T-cell (primary cell): Measurements from ENCODE around the gene RNPEPL1. TPM values are rescaled to one million over a fixed set of nuclear protein-coding genes. Genes with fewer than 3 reads are reported as not detected.
A peak's percentile ranks its signal among the peaks of the same experiment; 100 is the strongest.

Source experiments
- ATAC-seq, 4 experiments: fragments of 200-7000 bp in 3 of 4; fragments of 150-1000 bp in 1 of 4; cut with Tn5 transposase; replicated peaks in 1 of 4; 1 replicate in 3 of 4; 2 replicates in 1 of 4; pipeline ENCODE4 v1.10.0; 2021; ENCODE audit warnings: moderate library complexity in 3 of 4, mild to moderate bottlenecking in 2 of 4, moderate number of reproducible peaks in 1 of 4
- CTCF ChIA-PET, 2 donors: fragments of 300-600 bp; sonication (Branson Sonifier 250); formaldehyde crosslinking; loops; one replicate each; lab custom pipeline; 2022; ENCODE audit warnings: antibody characterized with exemption in 2 of 2; lab: Charles Lee
- POLR2A ChIA-PET, 2 donors: fragments of 300-600 bp; sonication (Branson Sonifier 250); formaldehyde crosslinking; loops; one replicate each; lab custom pipeline; 2022; ENCODE audit warnings: antibody characterized with exemption in 2 of 2; lab: Charles Lee
- DNase-seq, 35 experiments: peaks; one replicate each; pipeline versions ENCODE4 v3.0.0 to v3.0.0-alpha.2; 2013 to 2023
- H3K27ac ChIP-seq: one replicate; pipeline ENCODE4 v1.5.1; 2013; ENCODE audit warnings: low read length
- H3K27me3 ChIP-seq, 2 experiments: replicated peaks in 1 of 2; 1 replicate in 1 of 2; 2 replicates in 1 of 2; pipeline versions ENCODE4 v1.6.1 to v1.7.0; 2013; ENCODE audit warnings: low read length in 1 of 2, mixed read lengths in 1 of 2; ENCODE audit not compliant: control insufficient read depth in 2 of 2, insufficient read depth in 2 of 2; ENCODE audit errors: extremely low read depth in 1 of 2
- H3K36me3 ChIP-seq, 2 donors: 1 replicate in 1 of 2; 2 replicates in 1 of 2; pipeline versions ENCODE4 v1.6.1 to v1.7.0; 2013; ENCODE audit warnings: low read length in 1 of 2; ENCODE audit not compliant: control insufficient read depth in 2 of 2, insufficient read depth in 1 of 2; ENCODE audit errors: extremely low read depth in 1 of 2
- H3K4me1 ChIP-seq, 2 experiments: 1 replicate in 1 of 2; 2 replicates in 1 of 2; pipeline versions ENCODE4 v1.6.1 to v1.7.0; 2013; ENCODE audit warnings: low read length in 2 of 2, mixed read lengths in 1 of 2; ENCODE audit not compliant: insufficient read depth in 2 of 2, control insufficient read depth in 1 of 2; ENCODE audit errors: extremely low read depth in 1 of 2
- H3K4me3 ChIP-seq, 2 donors: 1 replicate in 1 of 2; 2 replicates in 1 of 2; pipeline versions ENCODE4 v1.5.1 to v1.7.0; 2013; ENCODE audit warnings: mild to moderate bottlenecking in 2 of 2, low read length in 1 of 2, moderate library complexity in 1 of 2; ENCODE audit not compliant: control insufficient read depth in 1 of 2; ENCODE audit errors: extremely low read depth in 1 of 2
- H3K9me3 ChIP-seq: 2 replicates; pipeline ENCODE4 v1.7.0; 2013
- H3K27ac Mint-ChIP-seq, 2 donors: one replicate each; pipeline ENCODE4 v1.8.0; 2020 to 2021; ENCODE audit warnings: mild to moderate bottlenecking in 2 of 2, mixed read lengths in 2 of 2
- H3K27me3 Mint-ChIP-seq, 2 donors: one replicate each; pipeline ENCODE4 v1.8.0; 2021 to 2022; ENCODE audit warnings: mixed read lengths in 2 of 2
- H3K36me3 Mint-ChIP-seq: one replicate; pipeline ENCODE4 v1.8.0; 2021; ENCODE audit warnings: mixed read lengths
- H3K4me1 Mint-ChIP-seq, 3 donors: one replicate each; pipeline ENCODE4 v1.8.0; 2020 to 2022; ENCODE audit warnings: mixed read lengths in 3 of 3, mild to moderate bottlenecking in 1 of 3
- H3K4me3 Mint-ChIP-seq, 3 donors: one replicate each; pipeline ENCODE4 v1.8.0; 2020 to 2022; ENCODE audit warnings: mild to moderate bottlenecking in 3 of 3, mixed read lengths in 3 of 3, moderate library complexity in 3 of 3
- H3K9me3 Mint-ChIP-seq, 3 donors: one replicate each; pipeline ENCODE4 v1.8.0; 2020 to 2022; ENCODE audit warnings: mixed read lengths in 3 of 3
- WGBS: methylation state at CpG from one replicate; pipeline ENCODE4 v1.1.5; 2013; ENCODE audit warnings: missing lambda C conversion rate; ENCODE audit not compliant: insufficient coverage; 5-methylcytosine and 5-hydroxymethylcytosine counted together
- total RNA-seq, 35 experiments: library from RNA in 6 of 35; stranded (reverse) in 6 of 35; fragments of 120-200 nt in 1 of 35; gene quantifications; one replicate each; pipeline versions ENCODE4 v1.2.1 to v1.2.4 and lab custom pipeline; 2013 to 2026

RNPEPL1 gene
- total RNA-seq (100 to 1,000 TPM in 4 of 5 donors, 10 to 100 TPM in 1; 87.6 to 202 (median 189) TPM), total RNA-seq (lab: John Stamatoyannopoulos, UW) (34.9 to 330 (median 132) reads per million in 29 experiments)
- 119 TPM for total RNA-seq (2013)

GRCh38 chr2:240567872-240568677 lies at the start of gene RNPEPL1:
Gene RNPEPL1 (plus strand): TSS chr2:240568484. CDS start chr2:240568587, 103 bp downstream.
- ChIA-PET POLR2A (no interaction called here), CTCF (interaction anchor here (0.5 to 4.5 kb wide), 6 partner anchors 12 to 54 kb away, joined by 3 to 51 read pairs (median 4); partner anchors contain the start of gene CAPN10 (in 1 of the 2))
- H3K9me3 ChIP-seq: no peaks in the 10 kb centered on the region
- H3K27ac Mint-ChIP-seq: peak within 1 kb of the TSS; percentile 95 to 96
- peaks cover 46 to 87% of the 10 kb centered on the region in 2 experiments for H3K4me1 ChIP-seq
- peak within 1 kb of the TSS; percentile 87 to 91 (median 91) for H3K4me3 Mint-ChIP-seq
- DNase-seq: peak in 31 of 35 experiments; percentile 32 to 83 (median 43)
- WGBS: under 1% methylated on average over 106 of the region's 106 CpGs
- H3K4me1 Mint-ChIP-seq: peaks cover 68 to 72% (median 68%) of the 10 kb centered on the region in 3 donors
- peaks cover 8 to 28% of the 10 kb centered on the region in 2 donors for H3K36me3 ChIP-seq
- no peaks in the 10 kb centered on the region for H3K27me3 Mint-ChIP-seq
- H3K27me3 ChIP-seq: peaks cover 0 to 2% of the 10 kb centered on the region in 2 experiments
- peak within 1 kb of the TSS; percentile 82 to 83 for H3K4me3 ChIP-seq
- peak; percentile 37 to 44 (median 40) for ATAC-seq
- peaks cover 5% of the 10 kb centered on the region for H3K36me3 Mint-ChIP-seq
- no peaks in the 10 kb centered on the region for H3K9me3 Mint-ChIP-seq
- peak within 1 kb of the TSS; percentile 83 for H3K27ac ChIP-seq

GRCh38 chr2:240518981-240519380 lies 49.3 kb upstream of the RNPEPL1 start:
- 100% methylated on average over 3 of the region's 5 CpGs for WGBS
- DNase-seq (no peak), ATAC-seq (no peak)
- peaks cover 32% of the 10 kb centered on the region for H3K36me3 Mint-ChIP-seq
- Histone ChIP-seq H3K4me1 (peaks cover 0 to 7% of the 10 kb centered on the region in 2 experiments), H3K27ac (no peak overlapping the region), H3K27me3 (no peaks in the 10 kb centered on the region), H3K4me3 (no peak overlapping the region), H3K36me3 (peaks cover 12 to 18% of the 10 kb centered on the region in 2 donors), H3K9me3 (no peaks in the 10 kb centered on the region)
- CTCF ChIA-PET: no interaction called here
- no peaks in the 10 kb centered on the region for H3K9me3 Mint-ChIP-seq
- peaks cover 8 to 12% (median 10%) of the 10 kb centered on the region in 3 donors for H3K4me1 Mint-ChIP-seq
- POLR2A ChIA-PET: no interaction called here
- no peak overlapping the region for H3K27ac Mint-ChIP-seq
- no peak overlapping the region for H3K4me3 Mint-ChIP-seq
- peaks cover 0 to 4% of the 10 kb centered on the region in 2 donors for H3K27me3 Mint-ChIP-seq

- Histone ChIP-seq H3K27me3 (no peaks in the 10 kb centered on the region), H3K9me3 (no peaks in the 10 kb centered on the region), H3K36me3 (peaks cover 15 to 23% of the 10 kb centered on the region in 2 donors), H3K27ac (no peak overlapping the region), H3K4me1 (peaks cover 0 to under 1% of the 10 kb centered on the region in 2 experiments), H3K4me3 (no peak overlapping the region)
- 87% methylated on average over 16 of the region's 25 CpGs for WGBS
- Mint-ChIP-seq H3K27me3 (peaks cover 0 to 4% of the 10 kb centered on the region in 2 donors), H3K36me3 (peaks cover 36% of the 10 kb centered on the region), H3K9me3 (peaks cover 0 to 2% (median 0%) of the 10 kb centered on the region in 3 donors), H3K4me1 (peaks cover 3 to 7% (median 4%) of the 10 kb centered on the region in 3 donors), H3K4me3 (no peak overlapping the region), H3K27ac (no peak overlapping the region)
- CTCF ChIA-PET: no interaction called here
- DNase-seq (no peak), ATAC-seq (no peak)
- POLR2A ChIA-PET: no interaction called here
These were observed 48.7 kb upstream of the RNPEPL1 start for GRCh38 chr2:240519396-240520129.

- H3K4me3 ChIP-seq: no peak overlapping the region
- peaks cover 3 to 4% (median 4%) of the 10 kb centered on the region in 3 donors for H3K4me1 Mint-ChIP-seq
- POLR2A ChIA-PET: no interaction called here
- H3K27me3 ChIP-seq: no peaks in the 10 kb centered on the region
- ATAC-seq (no peak), DNase-seq (no peak)
- no peak overlapping the region for H3K4me3 Mint-ChIP-seq
- no peak overlapping the region for H3K27ac ChIP-seq
- 59% methylated on average over 43 of the region's 52 CpGs for WGBS
- H3K9me3 Mint-ChIP-seq: peaks cover 0 to 5% (median 2%) of the 10 kb centered on the region in 3 donors
- peaks cover 44% of the 10 kb centered on the region for H3K36me3 Mint-ChIP-seq
- no peaks in the 10 kb centered on the region for H3K4me1 ChIP-seq
- no peak overlapping the region for H3K27ac Mint-ChIP-seq
- H3K36me3 ChIP-seq: peaks cover 15 to 30% of the 10 kb centered on the region in 2 donors
- H3K27me3 Mint-ChIP-seq: peaks cover 0 to 4% of the 10 kb centered on the region in 2 donors
- no peaks in the 10 kb centered on the region for H3K9me3 ChIP-seq
- CTCF ChIA-PET: no interaction called here
These were observed 47.9 kb upstream of the RNPEPL1 start for GRCh38 chr2:240520130-240520973.

GRCh38 chr2:240520974-240521350 lies 47.3 kb upstream of the RNPEPL1 start:
- H3K36me3 ChIP-seq: peaks cover 15 to 36% of the 10 kb centered on the region in 2 donors
- no peak overlapping the region for H3K4me3 ChIP-seq
- H3K27me3 ChIP-seq: no peaks in the 10 kb centered on the region
- ChIA-PET POLR2A (no interaction called here), CTCF (no interaction called here)
- Mint-ChIP-seq H3K27ac (no peak overlapping the region), H3K27me3 (peaks cover 0 to 4% of the 10 kb centered on the region in 2 donors), H3K4me1 (peaks cover 3 to 4% (median 4%) of the 10 kb centered on the region in 3 donors), H3K9me3 (peaks cover 0 to 5% (median 2%) of the 10 kb centered on the region in 3 donors), H3K4me3 (no peak overlapping the region), H3K36me3 (peaks cover 49% of the 10 kb centered on the region)
- H3K4me1 ChIP-seq: no peaks in the 10 kb centered on the region
- H3K27ac ChIP-seq: no peak overlapping the region
- H3K9me3 ChIP-seq: no peaks in the 10 kb centered on the region
- 100% methylated on average over 11 of the region's 12 CpGs for WGBS
- no peak for ATAC-seq
- no peak for DNase-seq
